NCI-H510A (cell line): ENCODE results near the gene SCG3.

Source experiments
- DNase-seq: peaks from one replicate; lab custom pipeline; 2025; lab: John Stamatoyannopoulos, UW

The SCG3 gene

DNA sequence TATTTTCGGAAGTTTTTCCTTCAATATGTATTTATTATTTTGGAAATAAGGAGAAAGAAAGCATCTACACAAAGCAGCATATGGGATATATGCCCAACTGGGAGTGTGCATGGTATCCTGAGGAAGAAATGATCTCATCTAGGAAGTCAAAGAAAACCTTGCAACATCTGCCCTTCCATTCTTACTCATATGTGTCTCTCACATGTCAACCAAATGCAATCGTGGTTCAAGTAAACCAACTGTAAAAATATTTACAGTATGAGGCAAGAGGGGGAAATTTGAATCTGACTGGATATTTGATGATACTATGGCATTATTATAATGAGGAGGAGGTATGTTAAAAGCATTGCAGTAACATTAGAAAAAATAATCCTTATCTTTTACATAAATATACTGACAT is 3.2 kb upstream of the SCG3 start:
- no peak for DNase-seq

DNA sequence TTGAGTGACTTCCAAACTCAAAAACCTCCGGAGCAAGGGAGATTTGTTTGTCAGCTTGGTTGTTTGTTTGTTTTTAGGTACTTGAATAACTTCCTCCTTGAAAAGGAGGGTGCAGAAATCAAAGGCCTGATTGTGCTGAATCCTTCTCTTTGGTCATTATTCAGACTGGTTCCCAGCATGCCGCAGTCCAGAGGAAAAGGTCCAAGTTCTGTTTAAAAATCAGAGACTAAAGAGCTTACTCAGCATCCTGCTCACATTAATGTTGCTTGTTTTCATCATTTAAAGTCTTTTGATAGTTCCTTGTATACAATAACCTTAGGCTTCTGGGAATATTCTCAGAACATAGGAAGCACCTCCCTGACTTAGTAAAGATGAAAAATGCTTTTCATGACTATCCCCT is 982 bp upstream of the SCG3 start:
- DNase-seq, result no peak

DNA sequence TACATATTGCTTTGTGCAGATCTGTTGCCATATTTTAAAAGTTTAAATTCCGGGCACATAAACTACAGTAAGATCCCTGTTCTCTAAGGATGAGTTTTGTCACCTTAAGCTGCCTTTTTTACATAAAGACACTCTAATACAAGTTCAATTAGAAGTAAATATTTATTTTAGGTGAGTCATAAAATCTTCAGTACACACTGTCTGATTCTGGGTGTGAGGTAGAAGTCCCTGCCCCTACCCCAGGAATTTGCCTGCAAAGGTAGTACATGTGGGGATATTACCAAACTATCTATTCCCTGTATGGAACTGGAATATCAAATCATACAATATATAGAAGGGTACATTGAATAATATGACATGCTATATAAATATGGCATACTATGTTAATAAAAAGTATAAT is 6.3 kb downstream of the SCG3 start:
- no peak for DNase-seq

DNA sequence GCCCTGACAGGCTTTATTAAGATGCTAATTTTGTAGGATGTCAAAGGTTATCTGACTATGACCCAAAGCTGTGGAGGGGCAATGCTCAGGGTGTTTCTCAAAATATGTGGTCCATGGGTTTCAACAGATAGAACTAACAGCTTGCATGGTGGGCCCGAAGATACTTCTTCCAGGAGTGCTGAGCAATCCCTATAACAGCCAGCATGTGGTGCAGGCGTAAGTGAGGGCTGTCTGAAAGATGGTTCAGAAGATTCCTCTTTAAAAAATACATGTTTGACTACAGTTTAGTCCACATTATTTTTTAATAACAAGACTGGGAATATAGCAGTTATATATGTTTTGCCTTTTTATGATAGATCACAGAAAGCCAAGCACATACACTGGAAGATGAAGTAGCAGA is 7.6 kb downstream of the SCG3 start:
- DNase-seq, result no peak

DNA sequence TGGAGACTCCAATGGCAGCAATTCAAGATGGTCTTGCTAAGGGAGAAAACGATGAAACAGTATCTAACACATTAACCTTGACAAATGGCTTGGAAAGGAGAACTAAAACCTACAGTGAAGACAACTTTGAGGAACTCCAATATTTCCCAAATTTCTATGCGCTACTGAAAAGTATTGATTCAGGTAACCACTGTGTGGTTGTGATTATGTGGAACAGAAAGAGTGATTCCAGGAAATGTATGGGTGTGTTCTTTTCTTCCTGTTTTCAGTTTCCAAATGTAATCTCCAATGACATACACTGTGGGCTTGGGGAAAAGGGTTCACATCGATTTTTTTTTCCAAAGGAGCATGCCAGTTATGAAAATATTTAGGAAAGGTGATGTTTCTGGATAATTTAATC is 10.9 kb downstream of the SCG3 start:
- DNase-seq, result no peak

DNA sequence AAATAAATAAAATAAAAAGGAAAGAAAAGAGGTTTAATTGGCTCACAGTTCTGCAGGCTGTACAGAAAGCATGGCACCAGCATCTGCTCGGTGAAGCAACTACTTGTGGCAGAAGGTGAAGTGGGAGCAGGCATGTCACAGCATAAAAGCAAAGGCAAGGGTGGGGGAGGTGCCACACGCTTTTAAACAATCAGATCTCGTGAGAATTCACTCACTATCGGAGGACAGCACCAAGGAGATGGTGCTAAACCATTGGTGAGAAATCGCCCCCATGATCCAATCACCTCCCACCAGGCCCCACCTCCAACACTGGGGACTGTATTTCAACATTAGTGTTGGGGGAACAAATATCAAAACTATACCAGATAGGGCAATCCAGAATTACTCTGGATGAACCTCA is 15.3 kb downstream of the SCG3 start:
- DNase-seq, result no peak

DNA sequence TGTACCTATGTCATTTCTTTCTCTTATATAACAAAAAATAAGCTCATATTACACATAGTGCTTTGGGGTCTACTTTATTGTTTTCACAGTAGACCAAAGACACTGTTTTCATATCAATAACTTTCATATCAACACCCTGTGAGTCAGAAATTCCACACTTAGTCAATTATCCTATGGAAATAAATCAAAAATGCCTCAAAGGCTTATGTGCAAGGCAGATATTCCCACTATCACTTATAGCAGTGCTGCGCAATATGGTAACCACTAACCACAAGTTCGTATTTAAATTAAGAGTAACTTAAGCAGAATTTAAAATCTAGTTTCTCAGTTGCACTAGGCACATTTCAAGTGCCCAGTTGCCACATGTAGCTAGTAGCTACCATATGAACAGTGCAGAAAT is 15.9 kb downstream of the SCG3 start:
- no peak for DNase-seq

DNA sequence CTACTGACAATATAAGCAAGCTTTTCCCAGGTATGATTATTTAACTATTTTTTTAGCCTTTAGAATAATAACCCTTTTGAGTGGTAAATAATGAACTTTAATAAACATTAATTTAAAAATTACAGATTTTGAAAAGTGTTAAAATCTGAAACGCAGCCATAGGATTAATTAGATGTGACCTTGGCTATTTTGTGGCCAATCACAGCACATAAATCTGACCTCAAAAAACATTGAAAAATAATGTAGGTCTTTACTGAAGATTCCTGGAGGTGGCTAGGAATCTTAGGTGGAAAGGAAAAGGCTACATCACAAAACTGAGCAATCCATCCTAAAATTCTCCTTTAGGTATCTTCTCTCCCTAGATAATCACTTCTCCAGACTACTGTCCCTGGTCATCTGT is 18.1 kb downstream of the SCG3 start:
- no peak for DNase-seq

DNA sequence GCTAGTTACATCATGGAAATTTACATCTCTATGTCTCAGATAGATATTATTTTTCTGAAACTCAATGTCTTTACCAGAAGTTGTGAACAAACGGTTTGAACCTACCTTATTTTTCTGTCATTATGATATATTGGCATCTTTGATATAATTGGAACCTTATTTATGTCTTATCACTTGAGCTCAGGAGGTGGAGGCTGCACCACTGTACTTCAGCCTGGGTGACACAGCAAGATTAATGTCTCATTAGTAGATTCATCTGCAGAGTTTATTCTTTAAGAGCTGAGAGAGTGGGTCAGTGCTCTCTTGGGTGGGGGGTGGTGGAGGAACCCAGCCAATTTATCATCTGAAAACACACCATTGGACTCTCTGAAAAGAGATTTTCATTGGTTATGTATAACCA is 21.4 kb downstream of the SCG3 start:
- DNase-seq, result no peak

DNA sequence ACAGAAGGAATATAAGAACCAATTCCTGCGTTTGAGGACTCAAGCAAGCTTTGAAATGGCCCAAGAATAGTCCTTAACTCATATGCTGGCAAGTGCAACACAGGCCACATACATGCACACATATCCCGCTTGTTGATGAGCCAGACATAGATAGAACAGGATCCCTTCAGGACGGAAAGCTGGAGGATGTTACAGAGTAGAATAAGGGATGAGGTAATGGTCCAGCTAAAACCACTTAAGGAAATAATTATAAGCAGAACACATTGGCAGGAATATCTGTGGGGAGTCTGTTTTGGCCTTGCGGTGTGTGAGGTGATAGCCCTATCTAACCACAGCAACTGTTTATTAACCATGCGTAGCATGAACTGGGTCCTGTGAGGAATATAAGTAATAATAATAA is 25.0 kb downstream of the SCG3 start:
- DNase-seq, result no peak

DNA sequence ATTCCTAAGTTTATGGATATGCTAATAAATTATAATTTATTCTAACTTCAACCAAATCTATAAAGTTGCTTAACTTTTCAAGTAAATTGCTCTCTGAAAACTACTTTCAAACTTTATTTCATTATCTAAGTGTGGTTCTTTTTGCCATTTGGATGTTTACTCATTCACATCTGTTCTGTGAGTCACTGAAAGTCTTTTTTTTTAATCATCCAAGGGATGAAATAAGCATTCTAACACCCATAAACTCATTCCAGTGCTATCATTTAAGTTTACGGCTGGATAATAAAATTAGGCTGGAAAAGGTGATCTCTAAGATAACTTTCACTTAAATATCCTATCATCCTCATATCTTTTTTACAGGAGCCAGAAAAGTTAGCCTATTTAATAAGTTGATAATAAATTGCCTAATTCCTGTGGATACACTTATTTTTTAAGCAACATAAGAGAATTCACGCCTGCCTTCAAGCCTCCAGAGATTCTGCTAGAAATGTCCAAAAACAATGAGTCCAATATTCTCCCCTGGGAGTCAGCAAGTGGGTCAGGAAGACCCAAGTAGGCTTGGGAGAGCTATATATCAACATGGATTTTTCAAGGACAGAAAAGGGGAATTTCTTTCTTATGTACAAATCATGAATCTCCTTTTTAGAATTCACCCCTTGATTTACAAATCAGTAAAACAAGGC is 25.8 kb downstream of the SCG3 start:
- DNase-seq, result no peak

DNA sequence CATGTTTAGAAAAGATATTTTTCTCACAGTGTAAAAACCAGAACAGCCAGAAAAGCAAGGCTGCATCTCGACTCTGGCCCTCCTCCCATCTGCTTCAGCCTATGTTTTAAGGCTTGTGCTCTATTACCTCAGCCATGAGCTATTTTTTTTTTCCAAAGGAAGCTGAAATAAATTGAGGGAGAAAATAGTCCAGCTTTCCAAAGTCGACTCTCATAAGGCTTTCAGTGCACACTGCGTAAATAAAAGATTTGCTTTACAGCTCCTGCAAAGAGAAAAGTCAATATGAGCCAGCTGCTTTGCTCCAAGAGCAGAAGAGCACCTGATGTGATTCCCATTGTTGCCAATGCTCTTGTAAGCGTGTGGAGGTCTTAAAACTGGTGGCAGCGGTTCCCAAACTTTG is 26.7 kb downstream of the SCG3 start:
- no peak for DNase-seq

DNA sequence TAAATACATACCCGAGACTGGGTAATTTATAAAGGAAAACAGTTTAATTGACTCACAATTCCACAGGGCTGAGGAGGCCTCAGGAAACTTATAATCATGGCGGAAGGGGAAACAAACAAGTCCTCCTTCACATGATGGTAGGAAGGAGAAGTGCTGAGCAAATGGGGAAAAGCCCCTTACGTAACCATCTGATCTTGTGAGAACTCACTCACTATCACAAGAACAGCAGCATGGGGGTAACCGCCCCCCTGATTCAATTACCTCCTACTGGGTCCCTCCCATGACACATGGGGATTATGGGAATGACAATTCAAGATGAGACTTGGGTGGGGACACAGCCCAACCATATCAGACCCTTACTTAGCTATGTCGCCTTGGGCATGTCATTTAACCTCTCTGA is 27.7 kb downstream of the SCG3 start:
- DNase-seq, result no peak

DNA sequence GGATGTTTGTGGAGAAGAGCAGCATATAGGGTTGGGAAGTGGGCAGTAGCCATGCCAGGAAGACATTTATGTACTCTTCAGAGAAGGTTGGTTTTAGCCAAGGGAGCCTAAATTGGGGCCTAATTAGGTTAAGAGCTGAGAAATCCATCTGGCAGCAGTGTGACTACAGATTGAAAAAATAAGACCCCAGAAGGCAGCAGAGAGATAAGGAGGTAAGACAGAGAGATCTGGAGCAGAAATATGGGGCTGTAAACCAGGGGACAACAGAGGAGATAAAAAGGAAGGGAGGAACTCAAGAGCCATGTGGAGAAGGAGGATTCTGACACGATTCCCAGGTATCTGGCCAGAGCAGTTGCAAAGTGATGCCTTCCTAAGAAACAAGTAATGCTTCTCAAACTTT is 32.9 kb downstream of the SCG3 start:
- no peak for DNase-seq

DNA sequence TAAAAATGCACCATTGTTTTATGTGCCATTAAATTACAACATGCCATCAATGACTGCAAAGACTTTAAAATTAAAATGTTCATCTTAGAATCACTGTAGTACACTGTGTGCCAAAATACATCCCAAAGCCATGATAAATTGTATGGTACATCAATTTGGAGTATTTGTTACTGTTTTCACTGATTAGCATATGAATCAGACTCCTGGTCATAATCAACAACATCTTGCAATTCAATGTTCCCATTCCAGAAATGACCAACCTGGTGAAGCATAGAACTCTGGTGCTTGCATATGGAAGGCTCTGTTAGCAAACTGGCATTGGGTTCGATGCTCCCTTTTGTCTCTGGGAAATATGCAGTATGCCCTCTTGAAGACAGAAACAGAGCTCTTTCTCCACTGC is 33.6 kb downstream of the SCG3 start:
- no peak for DNase-seq

DNA sequence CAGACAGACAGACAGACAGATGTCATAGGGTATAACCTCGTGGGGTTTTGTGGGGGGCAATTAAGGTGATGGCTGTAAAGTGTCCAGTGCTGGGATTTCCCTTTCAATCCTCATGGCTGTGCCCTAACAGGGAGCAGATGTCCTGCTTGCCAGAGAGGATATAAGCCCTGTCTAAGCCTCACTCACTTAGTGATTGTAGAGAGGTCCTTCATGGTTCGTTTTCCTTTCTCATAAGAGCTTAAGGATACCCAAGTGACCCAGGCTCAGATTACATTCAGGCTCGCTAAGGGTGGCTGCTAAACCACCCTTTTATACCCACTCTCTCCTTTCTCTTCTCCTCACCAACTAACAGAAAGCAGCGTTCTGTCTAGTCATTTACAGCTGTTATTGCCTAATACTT is 36.9 kb downstream of the SCG3 start:
- DNase-seq, result peak; percentile 40

DNA sequence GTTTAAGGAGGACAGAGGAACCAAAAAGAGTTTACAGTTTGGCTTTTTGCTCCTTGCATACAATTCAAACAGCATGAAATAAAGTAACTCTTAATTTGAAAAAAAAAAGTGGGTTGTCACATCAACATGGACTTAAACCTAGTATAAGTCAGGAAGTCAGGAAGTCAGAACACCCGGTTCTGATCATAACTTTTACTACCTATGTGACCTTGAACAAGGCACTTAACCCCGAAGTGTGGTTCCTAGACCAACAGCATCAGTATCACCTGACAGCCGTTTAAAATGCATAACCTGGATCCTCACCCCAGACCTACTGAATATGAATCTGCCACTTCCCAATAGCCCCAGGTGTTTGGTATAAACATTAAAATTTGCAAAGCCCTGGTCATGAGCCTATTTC is 37.4 kb downstream of the SCG3 start:
- no peak for DNase-seq

DNA sequence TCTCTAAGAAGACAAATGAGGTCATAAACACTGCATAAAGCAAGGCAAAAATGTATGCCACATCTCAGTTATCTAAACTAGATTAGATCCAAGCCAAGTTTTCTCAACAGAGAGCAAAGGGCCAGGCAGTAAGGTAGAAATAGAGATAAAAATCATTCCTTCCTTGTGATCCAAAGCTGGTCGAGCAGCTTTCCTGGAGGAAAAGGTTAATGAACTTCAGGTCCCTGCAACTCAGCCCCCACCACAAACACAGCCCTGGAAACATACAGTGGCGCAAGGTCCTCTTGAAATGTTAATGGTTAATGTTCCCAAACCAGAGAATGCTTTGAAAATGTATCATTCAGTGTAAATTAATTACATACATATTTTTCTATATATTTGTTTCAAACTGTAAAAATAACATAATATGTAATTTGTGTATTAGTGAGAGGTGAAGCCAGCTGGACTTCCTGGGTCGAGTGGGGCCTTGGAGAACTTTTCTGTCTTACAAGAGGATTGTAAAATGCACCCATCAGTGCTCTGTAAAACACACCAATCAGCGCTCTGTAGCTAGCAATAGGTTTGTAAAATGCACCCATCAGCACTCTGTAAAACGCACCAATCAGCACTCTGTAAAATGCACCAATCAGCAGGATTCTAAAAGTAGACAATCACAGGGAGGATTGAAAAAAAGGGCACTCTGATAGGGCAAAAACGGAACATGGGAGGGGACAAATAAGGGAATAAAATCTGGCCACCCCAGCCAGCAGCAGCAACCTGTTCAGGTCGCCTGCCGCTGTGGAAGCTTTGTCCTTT is 39.1 kb downstream of the SCG3 start:
- no peak for DNase-seq

DNA sequence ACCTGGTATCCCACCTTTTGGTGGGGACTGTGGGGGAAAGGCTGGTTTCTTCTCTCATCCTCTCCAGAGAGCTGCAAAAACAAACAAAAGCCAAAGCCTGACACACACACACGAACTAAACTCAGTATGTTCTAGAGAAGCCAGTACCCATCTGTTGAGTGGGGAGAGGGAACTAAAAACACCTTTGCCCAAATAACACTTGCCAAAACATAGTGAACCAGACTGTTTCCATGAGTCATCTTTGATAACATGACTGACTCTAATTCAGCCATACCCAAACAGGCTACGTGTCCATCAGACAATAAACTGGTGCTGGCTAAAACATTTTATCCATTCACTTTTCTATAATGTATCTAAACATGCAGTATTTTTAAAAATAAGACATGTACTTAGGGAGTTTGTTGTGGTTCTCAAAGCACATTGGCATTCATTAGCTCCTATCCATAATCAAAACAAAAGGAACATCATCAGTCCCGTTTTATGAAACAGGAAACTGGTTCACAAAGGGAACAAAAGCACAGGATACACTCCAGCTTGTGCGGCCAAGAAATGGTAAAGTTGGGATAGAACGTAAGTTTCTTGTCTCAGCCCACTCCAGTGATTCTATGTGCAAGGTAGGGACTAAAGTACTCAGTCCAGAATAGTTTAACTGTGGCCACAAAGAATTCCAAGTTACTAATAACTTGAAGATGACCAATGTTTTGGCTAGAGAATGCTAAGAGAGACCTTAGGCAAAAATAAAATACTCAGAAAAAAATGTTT is 40.1 kb downstream of the SCG3 start:
- no peak for DNase-seq

DNA sequence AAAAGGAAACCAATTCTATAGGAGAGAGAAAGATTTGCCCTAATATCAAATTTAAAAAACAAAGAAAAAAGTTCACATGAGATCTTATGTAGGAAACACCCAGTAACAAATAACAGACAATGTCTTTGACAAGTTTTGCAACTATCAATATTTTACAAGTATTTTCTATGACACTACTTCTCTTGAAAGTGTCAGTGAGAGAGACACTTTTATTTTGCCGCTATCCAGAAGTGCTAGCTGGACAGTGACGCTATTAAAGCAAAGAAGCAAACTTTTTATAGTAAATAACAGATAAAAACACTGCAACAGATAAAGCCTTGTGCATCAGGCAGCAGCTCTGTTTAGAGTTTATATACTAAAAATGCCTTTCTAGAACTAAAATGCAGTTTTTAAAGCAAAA is 42.9 kb downstream of the SCG3 start:
- no peak for DNase-seq

DNA sequence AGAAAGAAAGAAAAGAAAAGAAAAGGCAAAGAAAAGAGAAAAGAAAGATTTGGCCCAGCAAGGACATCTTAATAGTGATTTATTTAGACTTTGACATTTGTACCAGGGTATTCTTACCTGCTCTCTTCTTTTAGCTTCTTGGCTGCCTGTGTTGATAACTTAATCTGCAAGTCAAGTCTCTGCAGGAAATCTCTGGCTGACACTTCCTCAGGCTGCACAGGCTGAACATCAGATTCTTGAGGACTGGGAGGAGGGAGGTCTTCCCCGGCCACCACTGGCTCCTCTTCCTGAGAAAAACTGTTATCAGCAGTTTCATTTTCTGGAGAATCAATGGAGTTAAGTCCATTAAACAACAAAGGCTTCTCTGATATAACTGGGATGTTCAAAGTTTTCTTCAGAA is 43.4 kb downstream of the SCG3 start:
- DNase-seq, result no peak

DNA sequence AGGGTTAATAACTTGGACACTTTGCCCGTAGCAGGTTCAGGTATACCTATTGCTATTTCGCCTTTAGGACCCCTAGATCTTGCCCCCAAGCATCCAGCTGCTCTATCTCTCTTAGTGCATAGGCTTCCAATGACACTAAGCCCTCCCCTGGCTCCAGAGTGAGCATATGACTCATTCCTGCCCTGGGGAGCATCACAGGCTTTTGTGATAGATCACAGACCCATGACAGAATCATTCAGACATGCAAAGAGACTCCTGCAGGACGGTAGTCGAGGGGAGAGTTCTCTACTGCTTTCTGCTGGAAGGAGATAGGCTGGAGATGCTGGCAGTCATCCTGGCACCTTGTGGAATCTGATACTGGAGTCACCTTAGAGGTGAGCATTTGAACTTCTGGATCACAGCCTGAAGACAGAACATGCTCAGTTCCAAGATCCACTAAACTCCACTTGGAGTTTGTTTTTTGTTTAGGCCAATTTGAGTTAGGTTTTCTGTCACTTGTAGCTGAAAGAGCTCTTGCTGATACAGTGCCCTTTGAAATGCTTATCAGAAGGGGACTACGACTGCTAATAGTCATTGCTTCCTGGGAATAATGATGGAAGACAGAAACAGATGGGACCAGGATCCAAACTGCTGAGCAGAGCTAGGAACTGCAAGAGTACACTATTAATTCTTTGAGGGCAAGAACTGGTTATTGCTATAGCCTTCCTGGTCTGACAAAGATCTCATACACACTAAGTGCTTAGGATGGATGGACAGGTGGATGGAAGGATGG is 45.2 kb downstream of the SCG3 start:
- no peak for DNase-seq
